Naive thymus-derived CD4-positive, alpha-beta T cell (primary cell): ENCODE data around the gene UEVLD. TPM values are rescaled to one million over a fixed set of nuclear protein-coding genes. Genes with fewer than 3 reads are reported as not detected.
A peak's percentile ranks its signal among the peaks of the same experiment; 100 is the strongest.

ENCODE experiments used
- ATAC-seq: fragments of 150-1000 bp; cut with Tn5 transposase; 2 replicates; pipeline ENCODE4 v1.10.0; 2021; ENCODE audit warnings: mild to moderate bottlenecking, moderate library complexity
- CTCF ChIA-PET: fragments of 350-600 bp; sonication (Branson Sonifier 250); formaldehyde crosslinking; loops from one replicate; lab custom pipeline; 2021; ENCODE audit warnings: antibody characterized with exemption; lab: Charles Lee
- POLR2A ChIA-PET: fragments of 350-600 bp; sonication (Branson Sonifier 250); formaldehyde crosslinking; loops from one replicate; lab custom pipeline; 2021; ENCODE audit warnings: antibody characterized with exemption, inconsistent platforms; lab: Charles Lee
- DNase-seq, 9 donors: peaks; one replicate each; pipeline versions ENCODE4 v3.0.0 to v3.0.0-alpha.2; 2020 to 2022; ENCODE audit warnings: mixed read lengths in 1 of 9
- H3K27ac ChIP-seq: one replicate; pipeline ENCODE4 v1.7.0; 2013; ENCODE audit warnings: mild to moderate bottlenecking, low read depth, low read length, moderate library complexity
- H3K27me3 ChIP-seq, 2 donors: one replicate each; pipeline ENCODE4 v1.7.0; 2013; ENCODE audit warnings: low read length in 2 of 2, mild to moderate bottlenecking in 2 of 2, moderate library complexity in 2 of 2; ENCODE audit not compliant: control insufficient read depth in 2 of 2, insufficient read depth in 2 of 2
- H3K36me3 ChIP-seq, 3 experiments: 1 replicate in 2 of 3; 2 replicates in 1 of 3; pipeline ENCODE4 v1.7.0; 2013; ENCODE audit warnings: low read length in 3 of 3, mild to moderate bottlenecking in 3 of 3, moderate library complexity in 1 of 3; ENCODE audit not compliant: insufficient read depth in 3 of 3, control insufficient read depth in 2 of 3
- H3K4me1 ChIP-seq, 2 donors: one replicate each; pipeline ENCODE4 v1.7.0; 2013; ENCODE audit warnings: low read length in 2 of 2, mild to moderate bottlenecking in 2 of 2, moderate library complexity in 1 of 2; ENCODE audit not compliant: control insufficient read depth in 2 of 2, insufficient read depth in 2 of 2
- H3K4me3 ChIP-seq: 2 replicates; pipeline ENCODE4 v1.7.0; 2013; ENCODE audit warnings: mild to moderate bottlenecking, low read length
- H3K9me3 ChIP-seq, 3 experiments: 1 replicate in 2 of 3; 2 replicates in 1 of 3; pipeline ENCODE4 v1.7.0; 2013; ENCODE audit warnings: low read length in 3 of 3; ENCODE audit not compliant: control insufficient read depth in 2 of 3
- H3K27ac Mint-ChIP-seq, 9 donors: one replicate each; pipeline ENCODE4 v1.8.0; 2020 to 2022; ENCODE audit warnings: mixed read lengths in 9 of 9, mild to moderate bottlenecking in 8 of 9, moderate library complexity in 5 of 9, inconsistent platforms in 2 of 9
- H3K27me3 Mint-ChIP-seq, 5 donors: one replicate each; pipeline ENCODE4 v1.8.0; 2021 to 2022; ENCODE audit warnings: mixed read lengths in 5 of 5, mild to moderate bottlenecking in 1 of 5
- H3K36me3 Mint-ChIP-seq, 5 donors: one replicate each; pipeline ENCODE4 v1.8.0; 2020 to 2022; ENCODE audit warnings: mixed read lengths in 5 of 5, mild to moderate bottlenecking in 3 of 5, inconsistent platforms in 1 of 5
- H3K4me1 Mint-ChIP-seq, 7 donors: one replicate each; pipeline ENCODE4 v1.8.0; 2020 to 2022; ENCODE audit warnings: mixed read lengths in 7 of 7, mild to moderate bottlenecking in 3 of 7, inconsistent platforms in 1 of 7
- H3K4me3 Mint-ChIP-seq, 10 donors: one replicate each; pipeline ENCODE4 v1.8.0; 2020 to 2022; ENCODE audit warnings: mild to moderate bottlenecking in 10 of 10, mixed read lengths in 10 of 10, moderate library complexity in 6 of 10, inconsistent platforms in 2 of 10
- H3K9me3 Mint-ChIP-seq, 11 donors: one replicate each; pipeline ENCODE4 v1.8.0; 2020 to 2022; ENCODE audit warnings: mixed read lengths in 11 of 11, mild to moderate bottlenecking in 4 of 11, inconsistent platforms in 1 of 11, moderate library complexity in 1 of 11
- intact Hi-C, 2 donors: fragments of 100-400 bp; cut with micrococcal nuclease; formaldehyde crosslinking; loops; one replicate each; pipeline ENCODE4 v1.15.1; 2023
- polyA plus RNA-seq, 2 donors: library from polyadenylated mRNA; unstranded; fragments of 300-500 nt; fragmentation: Illumina TruSeq; gene quantifications; one replicate each; pipeline ENCODE4 v1.2.3, GENCODE V29; 2021
- total RNA-seq, 6 experiments: library from RNA in 5 of 6; stranded (reverse) in 5 of 6; gene quantifications; 1 replicate in 5 of 6; 2 replicates in 1 of 6; pipeline ENCODE4 v1.2.3 and lab custom pipeline; 2021 to 2026

The UEVLD gene
- total and polyA plus RNA-seq, 7 experiments from 2014 or later, result 3.6 to 19.8 (median 5.3) TPM

DNA sequence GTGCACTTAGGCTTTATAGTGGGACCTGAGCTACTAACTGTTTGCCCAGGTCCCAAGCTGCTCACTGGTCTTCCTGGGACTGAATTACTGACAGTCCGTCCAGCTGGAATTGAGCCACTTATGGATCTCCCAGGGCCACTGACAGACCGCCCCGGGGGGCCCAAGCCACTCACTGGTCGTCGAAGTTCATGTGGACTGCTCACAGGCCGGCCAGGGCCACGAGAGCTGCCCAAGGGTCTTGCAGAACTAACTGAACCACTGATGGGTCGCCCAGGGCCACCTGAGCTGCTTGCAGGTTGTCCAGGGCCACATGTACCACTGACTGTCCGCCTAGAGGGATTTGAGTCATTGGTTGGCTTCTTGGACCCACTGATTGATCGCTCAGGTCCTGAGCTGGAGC lies 26.1 kb upstream of the UEVLD start:
- Histone ChIP-seq H3K27me3 (no peaks in the 10 kb centered on the region), H3K4me3 (no peak overlapping the region), H3K4me1 (peaks cover 21 to 29% of the 10 kb centered on the region in 2 donors), H3K36me3 (peaks cover 11 to 44% (median 13%) of the 10 kb centered on the region in 3 experiments), H3K27ac (no peak overlapping the region), H3K9me3 (no peaks in the 10 kb centered on the region)
- ATAC-seq (no peak), DNase-seq (no peak)
- H3K36me3 Mint-ChIP-seq, result peaks cover 10 to 35% (median 20%) of the 10 kb centered on the region in 5 donors
- intact Hi-C loops, result loop anchor here (5.0 kb wide), 2 partner anchors 93 to 292 kb away; partner anchors contain the start of genes GTF2H1 (in 1 of the 2) and HPS5 (in 1 of the 2)
- H3K4me3 Mint-ChIP-seq, result no peak overlapping the region
- CTCF ChIA-PET, result interaction anchor here (1.0 kb wide), 1 partner anchor 74 kb away, joined by 3 read pairs; no protein-coding TSS in a partner anchor
- peaks cover 26 to 53% (median 41%) of the 10 kb centered on the region in 7 donors for H3K4me1 Mint-ChIP-seq
- peak overlapping the region in 1 of 9 donors; percentile 69 for H3K27ac Mint-ChIP-seq
- POLR2A ChIA-PET, result interaction anchor here (0.6 to 2.5 kb wide), 3 partner anchors 19 to 75 kb away, joined by 3 to 11 read pairs (median 3); partner anchors contain the start of gene SPTY2D1
- H3K9me3 Mint-ChIP-seq, result no peaks in the 10 kb centered on the region
- H3K27me3 Mint-ChIP-seq, result no peaks in the 10 kb centered on the region

DNA sequence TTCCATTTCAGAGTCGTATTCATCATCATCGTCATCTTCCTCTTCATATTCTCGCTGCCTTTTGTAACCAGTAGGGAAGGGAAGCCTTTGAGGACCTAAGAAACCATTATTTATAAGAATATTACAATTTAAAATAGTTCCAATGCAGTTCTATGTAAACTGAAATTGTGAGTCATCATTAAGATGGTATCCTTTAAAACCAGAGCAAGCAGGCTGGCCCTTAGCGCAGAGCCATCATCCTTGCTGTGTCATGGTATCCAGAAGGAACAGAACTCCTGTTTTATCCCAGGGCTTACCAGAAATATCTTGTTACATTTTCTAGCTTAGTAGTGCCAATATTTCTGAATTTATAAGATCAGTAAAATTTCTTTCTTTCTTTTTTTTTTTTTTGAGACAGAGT lies 23.9 kb upstream of the UEVLD start:
- ATAC-seq, result no peak
- Histone ChIP-seq H3K9me3 (no peaks in the 10 kb centered on the region), H3K36me3 (peaks cover 17 to 59% (median 20%) of the 10 kb centered on the region in 3 experiments), H3K4me1 (peaks cover 7 to 10% of the 10 kb centered on the region in 2 donors), H3K27me3 (no peaks in the 10 kb centered on the region), H3K4me3 (no peak overlapping the region), H3K27ac (no peak overlapping the region)
- ChIA-PET POLR2A (interaction anchor here (0.6 kb wide), 1 partner anchor 276 kb away, joined by 3 read pairs; no protein-coding TSS in a partner anchor), CTCF (no interaction called here)
- H3K27ac Mint-ChIP-seq, result no peak overlapping the region
- no peaks in the 10 kb centered on the region for H3K27me3 Mint-ChIP-seq
- no peaks in the 10 kb centered on the region for H3K9me3 Mint-ChIP-seq
- intact Hi-C loops, result no loop called here
- H3K4me3 Mint-ChIP-seq, result no peak overlapping the region
- peaks cover 9 to 34% (median 21%) of the 10 kb centered on the region in 7 donors for H3K4me1 Mint-ChIP-seq
- DNase-seq, result no peak
- peaks cover 10 to 41% (median 28%) of the 10 kb centered on the region in 5 donors for H3K36me3 Mint-ChIP-seq

DNA sequence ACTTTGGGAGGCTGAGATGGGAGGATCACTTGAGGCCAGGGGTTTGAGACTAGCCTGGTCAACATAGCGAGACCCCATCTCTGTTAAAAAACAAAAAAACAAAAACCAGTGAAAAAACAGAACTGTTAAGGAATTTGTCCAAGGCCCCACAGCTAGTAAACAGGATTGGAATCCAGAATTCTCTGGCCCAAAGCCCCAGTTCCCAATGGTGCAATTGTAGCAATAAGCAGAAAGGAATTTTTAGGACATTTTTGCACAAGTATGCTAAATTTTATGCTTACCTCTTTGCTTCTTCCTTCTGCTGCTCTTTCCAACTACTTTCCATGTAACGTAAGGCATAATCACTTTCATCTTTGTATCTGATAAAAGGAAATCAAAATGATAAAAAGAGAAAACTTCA lies 22.7 kb upstream of the UEVLD start:
- intact Hi-C loops, result no loop called here
- no peak overlapping the region for H3K27ac Mint-ChIP-seq
- no peak for ATAC-seq
- no peak overlapping the region for H3K4me3 Mint-ChIP-seq
- H3K27ac ChIP-seq, result no peak overlapping the region
- POLR2A ChIA-PET, result interaction anchor here (0.6 kb wide), 1 partner anchor 1726 kb away, joined by 3 read pairs; no protein-coding TSS in a partner anchor
- H3K27me3 Mint-ChIP-seq, result no peaks in the 10 kb centered on the region
- CTCF ChIA-PET, result no interaction called here
- peaks cover 10 to 45% (median 31%) of the 10 kb centered on the region in 5 donors for H3K36me3 Mint-ChIP-seq
- H3K4me1 Mint-ChIP-seq, result peaks cover 5 to 22% (median 11%) of the 10 kb centered on the region in 7 donors
- DNase-seq, result no peak
- H3K9me3 Mint-ChIP-seq, result no peaks in the 10 kb centered on the region
- no peaks in the 10 kb centered on the region for H3K4me1 ChIP-seq
- H3K27me3 ChIP-seq, result no peaks in the 10 kb centered on the region
- H3K9me3 ChIP-seq, result no peaks in the 10 kb centered on the region
- H3K36me3 ChIP-seq, result peaks cover 17 to 59% (median 20%) of the 10 kb centered on the region in 3 experiments
- no peak overlapping the region for H3K4me3 ChIP-seq

DNA sequence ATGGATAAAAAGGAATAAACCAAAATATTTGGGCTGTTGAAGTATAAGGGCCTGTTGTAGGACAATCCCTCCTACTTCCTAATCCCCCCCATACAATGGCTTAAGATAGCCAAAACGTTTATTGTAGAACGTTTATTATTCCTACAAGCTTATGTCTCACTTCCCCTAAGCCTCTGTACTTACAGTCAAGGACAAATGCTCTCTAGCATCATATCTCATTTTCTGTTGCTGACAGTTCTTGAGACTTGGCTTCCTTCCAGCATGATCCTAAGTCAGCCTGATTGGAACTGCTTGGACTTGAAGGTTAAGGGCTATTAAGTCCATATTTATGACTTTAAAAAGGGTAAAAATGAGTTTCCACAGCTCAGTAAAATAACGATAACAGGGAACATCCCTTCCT lies 19.8 kb upstream of the UEVLD start:
- ChIA-PET CTCF (no interaction called here), POLR2A (no interaction called here)
- DNase-seq, result no peak
- no peak overlapping the region for H3K27ac ChIP-seq
- H3K27ac Mint-ChIP-seq, result no peak overlapping the region
- H3K9me3 ChIP-seq, result no peaks in the 10 kb centered on the region
- intact Hi-C loops, result no loop called here
- no peaks in the 10 kb centered on the region for H3K9me3 Mint-ChIP-seq
- peaks cover 0 to 3% (median 0%) of the 10 kb centered on the region in 7 donors for H3K4me1 Mint-ChIP-seq
- no peak overlapping the region for H3K4me3 Mint-ChIP-seq
- H3K36me3 Mint-ChIP-seq, result peaks cover 2 to 23% (median 11%) of the 10 kb centered on the region in 5 donors
- no peak overlapping the region for H3K4me3 ChIP-seq
- H3K4me1 ChIP-seq, result no peaks in the 10 kb centered on the region
- no peak for ATAC-seq
- H3K27me3 ChIP-seq, result no peaks in the 10 kb centered on the region
- H3K36me3 ChIP-seq, result peaks cover 5 to 31% (median 15%) of the 10 kb centered on the region in 3 experiments
- H3K27me3 Mint-ChIP-seq, result no peaks in the 10 kb centered on the region

DNA sequence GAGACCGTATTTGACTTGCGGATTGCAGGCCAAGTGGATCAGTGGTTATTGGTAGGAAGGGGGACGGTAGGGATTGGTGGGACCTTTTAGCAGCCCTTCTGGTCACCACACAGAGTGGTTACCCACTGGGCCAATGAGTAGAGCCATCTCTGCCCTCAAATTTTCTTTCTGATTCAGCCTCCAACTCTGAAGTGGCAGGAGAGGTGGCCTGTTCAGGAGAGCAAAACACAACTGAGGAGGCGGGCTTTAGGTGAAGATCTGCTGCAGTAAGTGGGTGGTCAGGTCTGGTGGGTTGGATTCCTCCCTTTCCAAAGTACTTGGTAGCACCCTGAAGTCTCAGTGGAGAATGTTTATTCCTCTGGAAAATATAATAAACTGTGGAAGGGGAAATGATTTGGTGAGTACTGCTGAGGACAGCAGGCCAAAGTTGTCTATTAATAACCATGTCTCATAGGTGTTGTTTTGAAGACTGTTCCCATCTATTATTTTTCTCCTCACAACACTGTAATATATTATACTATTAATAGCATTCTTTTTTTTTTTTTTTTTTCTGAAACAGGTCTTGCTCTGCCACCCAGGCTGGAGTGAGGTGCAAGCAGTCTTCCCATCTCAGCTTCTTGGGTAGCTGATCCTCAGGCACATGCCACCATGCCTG lies 12.5 kb upstream of the UEVLD start:
- no peaks in the 10 kb centered on the region for H3K9me3 ChIP-seq
- Mint-ChIP-seq H3K4me1 (peaks cover 0 to 2% (median 0%) of the 10 kb centered on the region in 7 donors), H3K4me3 (no peak overlapping the region), H3K36me3 (peaks cover 0 to 3% (median 0%) of the 10 kb centered on the region in 5 donors), H3K27me3 (no peaks in the 10 kb centered on the region), H3K27ac (no peak overlapping the region), H3K9me3 (peaks cover 0 to 2% (median 0%) of the 10 kb centered on the region in 11 donors)
- no peaks in the 10 kb centered on the region for H3K36me3 ChIP-seq
- DNase-seq (no peak), ATAC-seq (no peak)
- no peaks in the 10 kb centered on the region for H3K27me3 ChIP-seq
- no peak overlapping the region for H3K4me3 ChIP-seq
- POLR2A ChIA-PET, result interaction anchor here (0.7 kb wide), 1 partner anchor 13 kb away, joined by 3 read pairs; no protein-coding TSS in a partner anchor
- CTCF ChIA-PET, result no interaction called here
- no peak overlapping the region for H3K27ac ChIP-seq
- intact Hi-C loops, result no loop called here
- no peaks in the 10 kb centered on the region for H3K4me1 ChIP-seq

DNA sequence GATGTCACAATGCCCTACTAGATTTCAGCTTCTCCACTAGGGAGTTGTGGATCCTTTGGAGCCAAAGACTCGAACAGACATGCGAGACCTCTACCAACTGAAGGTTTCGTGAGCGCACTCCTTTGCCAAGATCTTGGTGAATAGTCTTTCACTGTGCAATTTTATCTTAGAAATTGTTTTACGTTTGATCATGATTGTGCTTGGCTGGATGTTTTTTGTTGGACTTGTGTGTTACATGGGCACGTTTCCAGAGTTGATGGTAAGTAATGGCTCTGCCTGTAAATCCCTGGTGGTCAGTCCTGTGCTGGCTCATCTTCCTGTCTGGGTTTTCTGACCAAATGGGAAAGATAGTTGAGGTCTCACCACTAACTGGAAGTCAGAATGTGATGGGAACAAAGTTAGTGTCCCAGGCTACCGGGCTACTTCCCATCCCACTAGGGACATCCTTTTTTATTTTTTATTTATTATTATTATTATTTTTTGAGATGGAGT lies 11.3 kb upstream of the UEVLD start, which contains the start of gene MISFA:
Gene MISFA, plus strand, starts transcription at position 51 of the 492 bp plus-strand sequence. Its CDS starts 140 bp downstream, at position 191.
- Histone ChIP-seq H3K4me3 (no peak within 1 kb of the TSS), H3K27ac (no peak within 1 kb of the TSS), H3K4me1 (no peaks in the 10 kb centered on the region), H3K9me3 (no peaks in the 10 kb centered on the region), H3K27me3 (no peaks in the 10 kb centered on the region), H3K36me3 (no peaks in the 10 kb centered on the region)
- DNase-seq, result no peak
- H3K4me1 Mint-ChIP-seq, result peaks cover 0 to 2% (median 0%) of the 10 kb centered on the region in 7 donors
- intact Hi-C loops, result no loop called here
- H3K27me3 Mint-ChIP-seq, result no peaks in the 10 kb centered on the region
- ChIA-PET POLR2A (no interaction called here), CTCF (no interaction called here)
- peaks cover 0 to 5% (median 0%) of the 10 kb centered on the region in 5 donors for H3K36me3 Mint-ChIP-seq
- no peak within 1 kb of the TSS for H3K27ac Mint-ChIP-seq
- H3K4me3 Mint-ChIP-seq, result no peak within 1 kb of the TSS
- no peak for ATAC-seq
- peaks cover 0 to 2% (median 0%) of the 10 kb centered on the region in 11 donors for H3K9me3 Mint-ChIP-seq
